Measurements from ENCODE around the gene HOXC11. TPM values are rescaled to one million over a fixed set of nuclear protein-coding genes. Genes with fewer than 3 reads are reported as not detected.

HOXC11 gene
- total and polyA plus RNA-seq, 10 of the 15 experiments (the other 5 are each of a cell fraction or from before 2014, with no cell fraction given): not detected

- H3K9ac ChIP-seq (ENCODE audit: control insufficient read depth, insufficient read depth, low read length): no peak overlapping the region
- BruUV-seq (replicated peaks): no TSS peak
- H3K36me3 ChIP-seq (ENCODE audit: control insufficient read depth in 2 of 2, insufficient read depth in 2 of 2, low read length in 1 of 2): no peaks in the 10 kb centered on the region
- no peak for FAIRE-seq
- H3K27me3 ChIP-seq (replicated peaks in 1 of 2; ENCODE audit: control insufficient read depth in 2 of 2, insufficient read depth in 2 of 2, low read length in 1 of 2): peaks cover 14 to 44% of the 10 kb centered on the region in 2 experiments
- H3K9me3 ChIP-seq (replicated peaks; ENCODE audit: control insufficient read depth, insufficient read depth, low read length): no peaks in the 10 kb centered on the region
- WGBS (ENCODE audit: insufficient coverage, insufficient replicate concordance, low lambda C conversion rate, missing lambda C conversion rate): 16% methylated on average over 30 of the region's 30 CpGs
- RAD21 ChIA-PET (ENCODE audit: unreplicated experiment): no interaction called here
- POLR2A ChIA-PET: no interaction called here
- in situ Hi-C loops (cut with MboI) (no loop called here), intact Hi-C loops (cut with micrococcal nuclease; ENCODE audit: unreplicated experiment) (no loop called here)
- SMC1A ChIA-PET (ENCODE audit: uncharacterized antibody, unreplicated experiment): no interaction called here
- H3K4me3 ChIP-seq: no peak overlapping the region
- ATAC-seq: no peak
- DNase-seq (ENCODE audit: low read depth, low spot score): no peak
- H2AFZ ChIP-seq (ENCODE audit: control insufficient read depth, low read depth, low read length): no peak overlapping the region
- H4K20me1 ChIP-seq (ENCODE audit: control insufficient read depth, insufficient read depth): no peaks in the 10 kb centered on the region; the same call in 1 of the 2 replicates
- TF ChIP-seq, protein P1, sequence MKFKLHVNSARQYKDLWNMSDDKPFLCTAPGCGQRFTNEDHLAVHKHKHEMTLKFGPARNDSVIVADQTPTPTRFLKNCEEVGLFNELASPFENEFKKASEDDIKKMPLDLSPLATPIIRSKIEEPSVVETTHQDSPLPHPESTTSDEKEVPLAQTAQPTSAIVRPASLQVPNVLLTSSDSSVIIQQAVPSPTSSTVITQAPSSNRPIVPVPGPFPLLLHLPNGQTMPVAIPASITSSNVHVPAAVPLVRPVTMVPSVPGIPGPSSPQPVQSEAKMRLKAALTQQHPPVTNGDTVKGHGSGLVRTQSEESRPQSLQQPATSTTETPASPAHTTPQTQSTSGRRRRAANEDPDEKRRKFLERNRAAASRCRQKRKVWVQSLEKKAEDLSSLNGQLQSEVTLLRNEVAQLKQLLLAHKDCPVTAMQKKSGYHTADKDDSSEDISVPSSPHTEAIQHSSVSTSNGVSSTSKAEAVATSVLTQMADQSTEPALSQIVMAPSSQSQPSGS (IDR thresholded peaks at IDR 0.05; ENCODE audit: low read length): no peak
- no peak for TF ChIP-seq CBFB (IDR thresholded peaks at IDR 0.05; ENCODE audit: low read depth)
- no peak for TF ChIP-seq IRF3 (IDR thresholded peaks at IDR 0.05)
- TF ChIP-seq RBBP5 (conservative IDR thresholded peaks at IDR 0.05): no peak
- TF ChIP-seq SPI1 (IDR thresholded peaks at IDR 0.05; ENCODE audit: borderline replicate concordance, insufficient read depth, low read depth, low read length): no peak
- TF ChIP-seq NFXL1 (IDR thresholded peaks at IDR 0.05; ENCODE audit: borderline replicate concordance): no peak
- no peak for TF ChIP-seq CREB1 (IDR thresholded peaks at IDR 0.05; ENCODE audit: low read depth)
- no peak for TF ChIP-seq TCF3 (IDR thresholded peaks at IDR 0.05; ENCODE audit: borderline replicate concordance, insufficient read depth, low read depth, low read length)
- TF ChIP-seq, protein P2, sequence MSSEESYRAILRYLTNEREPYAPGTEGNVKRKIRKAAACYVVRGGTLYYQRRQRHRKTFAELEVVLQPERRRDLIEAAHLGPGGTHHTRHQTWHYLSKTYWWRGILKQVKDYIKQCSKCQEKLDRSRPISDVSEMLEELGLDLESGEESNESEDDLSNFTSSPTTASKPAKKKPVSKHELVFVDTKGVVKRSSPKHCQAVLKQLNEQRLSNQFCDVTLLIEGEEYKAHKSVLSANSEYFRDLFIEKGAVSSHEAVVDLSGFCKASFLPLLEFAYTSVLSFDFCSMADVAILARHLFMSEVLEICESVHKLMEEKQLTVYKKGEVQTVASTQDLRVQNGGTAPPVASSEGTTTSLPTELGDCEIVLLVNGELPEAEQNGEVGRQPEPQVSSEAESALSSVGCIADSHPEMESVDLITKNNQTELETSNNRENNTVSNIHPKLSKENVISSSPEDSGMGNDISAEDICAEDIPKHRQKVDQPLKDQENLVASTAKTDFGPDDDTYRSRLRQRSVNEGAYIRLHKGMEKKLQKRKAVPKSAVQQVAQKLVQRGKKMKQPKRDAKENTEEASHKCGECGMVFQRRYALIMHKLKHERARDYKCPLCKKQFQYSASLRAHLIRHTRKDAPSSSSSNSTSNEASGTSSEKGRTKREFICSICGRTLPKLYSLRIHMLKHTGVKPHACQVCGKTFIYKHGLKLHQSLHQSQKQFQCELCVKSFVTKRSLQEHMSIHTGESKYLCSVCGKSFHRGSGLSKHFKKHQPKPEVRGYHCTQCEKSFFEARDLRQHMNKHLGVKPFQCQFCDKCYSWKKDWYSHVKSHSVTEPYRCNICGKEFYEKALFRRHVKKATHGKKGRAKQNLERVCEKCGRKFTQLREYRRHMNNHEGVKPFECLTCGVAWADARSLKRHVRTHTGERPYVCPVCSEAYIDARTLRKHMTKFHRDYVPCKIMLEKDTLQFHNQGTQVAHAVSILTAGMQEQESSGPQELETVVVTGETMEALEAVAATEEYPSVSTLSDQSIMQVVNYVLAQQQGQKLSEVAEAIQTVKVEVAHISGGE (CRISPR knock-in tag; IDR thresholded peaks at IDR 0.05): no peak
- no peak for TF ChIP-seq CREM (IDR thresholded peaks at IDR 0.05; ENCODE audit: low read depth)
- no peak for TF ChIP-seq ZSCAN29 (IDR thresholded peaks at IDR 0.05)
- no peak for TF ChIP-seq POU2F2 (IDR thresholded peaks at IDR 0.05; ENCODE audit: borderline replicate concordance, low read depth, low read length)
- TF ChIP-seq TCF7 (IDR thresholded peaks at IDR 0.05; ENCODE audit: borderline replicate concordance): no peak
- TF ChIP-seq PAX8 (IDR thresholded peaks at IDR 0.05): no peak
- no peak for TF ChIP-seq RELA (IDR thresholded peaks at IDR 0.05; ENCODE audit: borderline replicate concordance, partially characterized antibody)
- TF ChIP-seq NFYB (IDR thresholded peaks at IDR 0.05; ENCODE audit: insufficient read depth, low read depth, low read length): no peak
- no peak for TF ChIP-seq KDM1A (IDR thresholded peaks at IDR 0.05; ENCODE audit: borderline replicate concordance)
- no peaks in the 10 kb centered on the region for H3K4me1 ChIP-seq (ENCODE audit: control insufficient read depth, insufficient read depth, low read length)
- H3K4me2 ChIP-seq (ENCODE audit: control insufficient read depth, insufficient read depth): no peak overlapping the region
- H3K27ac ChIP-seq (ENCODE audit: control insufficient read depth, insufficient read depth): no peak overlapping the region
- H3K79me2 ChIP-seq (ENCODE audit: control insufficient read depth, insufficient read depth, low read length): no peaks in the 10 kb centered on the region
- CTCF ChIA-PET: interaction anchor here (1.2 kb wide), 1 partner anchor 55 kb away, joined by 4 read pairs; the partner anchor contains the start of gene HOXC10
Measured at GRCh38 chr12:53930591-53931255, 42.2 kb upstream of the HOXC11 start.

Data from GM12878 (cell line).